Neural progenitor cell (in vitro differentiated cells): Measurements from ENCODE around the gene SMG9. TPM values are rescaled to one million over a fixed set of nuclear protein-coding genes. Genes with fewer than 3 reads are reported as not detected.
A peak's percentile ranks its signal among the peaks of the same experiment; 100 is the strongest.
"Not testable (repeated sequence)": the region's sequence is repeated elsewhere in the genome, so short reads cannot be mapped to it uniquely, and the experiment has no call there.

Source experiments
- DNase-seq: peaks from one replicate; pipeline ENCODE4 v3.0.0-alpha.2; 2016; ENCODE audit warnings: low spot score
- H2AFZ ChIP-seq: fragments of 200-600 bp; sonication (generic); replicated peaks from 2 replicates; pipeline ENCODE4 v1.6.1; 2016; ENCODE audit warnings: antibody characterized with exemption
- H3F3A ChIP-seq: fragments of 200-600 bp; sonication (generic); 2 replicates; pipeline ENCODE4 v1.6.1; 2016; ENCODE audit warnings: antibody characterized with exemption, low read depth
- H3K27ac ChIP-seq: fragments of 200-600 bp; sonication (generic); 2 replicates; pipeline ENCODE4 v1.5.1; 2016; ENCODE audit warnings: mild to moderate bottlenecking
- H3K27me3 ChIP-seq: fragments of 200-600 bp; sonication (generic); 2 replicates; pipeline ENCODE4 v1.6.1; 2016; ENCODE audit warnings: mild to moderate bottlenecking, moderate library complexity
- H3K36me3 ChIP-seq: fragments of 200-600 bp; sonication (generic); 2 replicates; pipeline ENCODE4 v1.5.1; 2016
- H3K4me1 ChIP-seq: fragments of 200-600 bp; sonication (generic); 2 replicates; pipeline ENCODE4 v1.6.1; 2016; ENCODE audit warnings: mixed run types
- H3K4me2 ChIP-seq: fragments of 200-600 bp; sonication (generic); 2 replicates; pipeline ENCODE4 v1.6.1; 2016
- H3K4me3 ChIP-seq: fragments of 200-600 bp; sonication (generic); 2 replicates; pipeline ENCODE4 v1.5.1; 2016
- H3K79me2 ChIP-seq: fragments of 200-600 bp; sonication (generic); 2 replicates; pipeline ENCODE4 v1.6.1; 2016; ENCODE audit warnings: low read depth
- H3K9ac ChIP-seq: fragments of 200-600 bp; sonication (generic); 2 replicates; pipeline ENCODE4 v1.6.1; 2016
- H3K9me3 ChIP-seq: fragments of 200-600 bp; sonication (generic); 2 replicates; pipeline ENCODE4 v1.5.1; 2016; ENCODE audit warnings: low read depth
- H4K20me1 ChIP-seq: fragments of 200-600 bp; sonication (generic); 2 replicates; pipeline ENCODE4 v1.6.1; 2016; ENCODE audit warnings: low read depth
- H3K27ac Mint-ChIP-seq: 3 replicates; pipeline ENCODE4 v1.8.0; 2021; ENCODE audit warnings: mixed read lengths
- H3K27me3 Mint-ChIP-seq: 2 replicates; pipeline ENCODE4 v1.8.0; 2022; ENCODE audit warnings: low read depth, mild to moderate bottlenecking, inconsistent platforms, moderate library complexity, mixed read lengths; ENCODE audit not compliant: insufficient read depth
- H3K36me3 Mint-ChIP-seq: 3 replicates; pipeline ENCODE4 v1.8.0; 2021; ENCODE audit warnings: mixed read lengths
- H3K4me1 Mint-ChIP-seq: 3 replicates; pipeline ENCODE4 v1.8.0; 2021; ENCODE audit warnings: mixed read lengths
- H3K4me3 Mint-ChIP-seq: 3 replicates; pipeline ENCODE4 v1.8.0; 2021; ENCODE audit warnings: mild to moderate bottlenecking, moderate library complexity, mixed read lengths
- H3K9me3 Mint-ChIP-seq: 3 replicates; pipeline ENCODE4 v1.8.0; 2020; ENCODE audit warnings: mixed read lengths
- EZH2 ChIP-seq: fragments of 200-600 bp; sonication (generic); IDR thresholded peaks from 2 replicates; pipeline ENCODE4 v1.6.1; 2017; ENCODE audit warnings: antibody characterized with exemption, mild to moderate bottlenecking, moderate library complexity
- EZH2phosphoT487 ChIP-seq: fragments of 200-600 bp; sonication (generic); IDR thresholded peaks from 2 replicates; pipeline ENCODE4 v1.6.1; 2017; ENCODE audit warnings: antibody characterized with exemption
- total RNA-seq: library from RNA; depleted of rRNA; stranded (reverse); fragments of >200 nt; gene quantifications from 2 replicates; pipeline ENCODE4 v1.2.3, GENCODE V29; 2015; ENCODE audit warnings: low replicate concordance
- TF ChIP-seq, protein P1 (sequence below): fragments of 200-600 bp; sonication (generic); IDR thresholded peaks from 2 replicates; pipeline ENCODE4 v1.5.1; 2017; ENCODE audit warnings: antibody characterized with exemption, mild to moderate bottlenecking

The SMG9 gene
- total RNA-seq, 1 donor from 2014 or later = 33.4 TPM

- Histone ChIP-seq H3K4me1 (peaks cover 9% of the 10 kb centered on the region), H3K79me2 (no peaks in the 10 kb centered on the region), H3K27me3 (no peaks in the 10 kb centered on the region), H3K9me3 (no peaks in the 10 kb centered on the region), H4K20me1 (no peaks in the 10 kb centered on the region), H3K27ac (no peak overlapping the region), H3F3A (peaks cover 19% of the 10 kb centered on the region), H3K36me3 (no peaks in the 10 kb centered on the region), H2AFZ (no peak overlapping the region), H3K4me3 (no peak overlapping the region), H3K4me2 (no peak overlapping the region), H3K9ac (no peak overlapping the region)
- no peaks in the 10 kb centered on the region for H3K9me3 Mint-ChIP-seq
- peaks cover 20% of the 10 kb centered on the region for H3K27me3 Mint-ChIP-seq
- no peak overlapping the region for H3K4me3 Mint-ChIP-seq
- H3K27ac Mint-ChIP-seq = no peak overlapping the region
- H3K36me3 Mint-ChIP-seq = no peaks in the 10 kb centered on the region
- TF ChIP-seq EZH2 = no peak
- no peak for TF ChIP-seq EZH2phosphoT487
- TF ChIP-seq, protein P1, sequence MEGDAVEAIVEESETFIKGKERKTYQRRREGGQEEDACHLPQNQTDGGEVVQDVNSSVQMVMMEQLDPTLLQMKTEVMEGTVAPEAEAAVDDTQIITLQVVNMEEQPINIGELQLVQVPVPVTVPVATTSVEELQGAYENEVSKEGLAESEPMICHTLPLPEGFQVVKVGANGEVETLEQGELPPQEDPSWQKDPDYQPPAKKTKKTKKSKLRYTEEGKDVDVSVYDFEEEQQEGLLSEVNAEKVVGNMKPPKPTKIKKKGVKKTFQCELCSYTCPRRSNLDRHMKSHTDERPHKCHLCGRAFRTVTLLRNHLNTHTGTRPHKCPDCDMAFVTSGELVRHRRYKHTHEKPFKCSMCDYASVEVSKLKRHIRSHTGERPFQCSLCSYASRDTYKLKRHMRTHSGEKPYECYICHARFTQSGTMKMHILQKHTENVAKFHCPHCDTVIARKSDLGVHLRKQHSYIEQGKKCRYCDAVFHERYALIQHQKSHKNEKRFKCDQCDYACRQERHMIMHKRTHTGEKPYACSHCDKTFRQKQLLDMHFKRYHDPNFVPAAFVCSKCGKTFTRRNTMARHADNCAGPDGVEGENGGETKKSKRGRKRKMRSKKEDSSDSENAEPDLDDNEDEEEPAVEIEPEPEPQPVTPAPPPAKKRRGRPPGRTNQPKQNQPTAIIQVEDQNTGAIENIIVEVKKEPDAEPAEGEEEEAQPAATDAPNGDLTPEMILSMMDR = no peak
- H3K4me1 Mint-ChIP-seq = peaks cover 22% of the 10 kb centered on the region
- no peak for DNase-seq
Measured at GRCh38 chr19:43684326-43684725, 70.4 kb downstream of the SMG9 start.

- Histone ChIP-seq H3K4me2 (no peak overlapping the region), H3F3A (peaks cover 19% of the 10 kb centered on the region), H3K4me3 (no peak overlapping the region), H2AFZ (no peak overlapping the region), H3K27ac (no peak overlapping the region), H3K36me3 (no peaks in the 10 kb centered on the region), H4K20me1 (no peaks in the 10 kb centered on the region), H3K9me3 (no peaks in the 10 kb centered on the region), H3K4me1 (peaks cover 9% of the 10 kb centered on the region), H3K79me2 (no peaks in the 10 kb centered on the region), H3K27me3 (no peaks in the 10 kb centered on the region), H3K9ac (no peak overlapping the region)
- Mint-ChIP-seq H3K9me3 (no peaks in the 10 kb centered on the region), H3K27me3 (peaks cover 18% of the 10 kb centered on the region), H3K27ac (no peak overlapping the region), H3K36me3 (no peaks in the 10 kb centered on the region), H3K4me3 (no peak overlapping the region), H3K4me1 (peaks cover 20% of the 10 kb centered on the region)
- DNase-seq = no peak
- TF ChIP-seq EZH2phosphoT487 (no peak), EZH2 (no peak)
- TF ChIP-seq, protein P1 = no peak
Measured at GRCh38 chr19:43683905-43684304, 70.9 kb downstream of the SMG9 start.

- Mint-ChIP-seq H3K36me3 (no peaks in the 10 kb centered on the region), H3K27ac (peak overlapping the region; percentile 33), H3K9me3 (no peaks in the 10 kb centered on the region), H3K27me3 (peaks cover 16% of the 10 kb centered on the region), H3K4me1 (peaks cover 15% of the 10 kb centered on the region), H3K4me3 (no peak overlapping the region)
- Histone ChIP-seq H2AFZ (no peak overlapping the region), H4K20me1 (no peaks in the 10 kb centered on the region), H3K4me1 (peaks cover 5% of the 10 kb centered on the region), H3K27me3 (no peaks in the 10 kb centered on the region), H3K36me3 (no peaks in the 10 kb centered on the region), H3K9me3 (no peaks in the 10 kb centered on the region), H3K27ac (no peak overlapping the region), H3K4me2 (no peak overlapping the region), H3K9ac (no peak overlapping the region), H3K79me2 (no peaks in the 10 kb centered on the region), H3F3A (peaks cover 17% of the 10 kb centered on the region), H3K4me3 (no peak overlapping the region)
- DNase-seq = no peak
- TF ChIP-seq, protein P1 = no peak
- TF ChIP-seq EZH2phosphoT487 (no peak), EZH2 (no peak)
Measured at GRCh38 chr19:43682824-43683661, 71.7 kb downstream of the SMG9 start.

DNA sequence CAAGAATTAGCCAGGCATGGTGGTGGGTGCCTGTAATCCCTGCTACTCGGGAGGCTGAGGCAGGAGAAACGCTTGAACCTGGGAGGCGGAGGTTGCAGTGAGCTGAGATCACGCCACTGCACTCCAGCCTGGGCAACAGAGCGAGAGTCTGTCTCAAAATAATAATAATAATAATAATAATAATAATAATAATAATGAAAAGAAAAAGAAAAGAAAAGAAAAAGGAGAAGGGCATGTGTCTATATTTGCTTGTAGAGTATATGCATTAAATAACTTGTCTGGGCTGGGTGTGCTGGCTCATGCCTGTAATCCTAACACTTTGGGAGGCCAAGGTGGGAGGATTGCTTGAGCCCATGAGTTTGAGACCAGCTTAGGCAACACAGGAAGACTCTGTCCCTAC, 72.5 kb downstream of the SMG9 start:
- not testable (repeated sequence) for DNase-seq, H3K9ac ChIP-seq, H3K4me1 ChIP-seq, H3K36me3 ChIP-seq, H3K9me3 Mint-ChIP-seq, H4K20me1 ChIP-seq, H3K27ac ChIP-seq, H2AFZ ChIP-seq, H3F3A ChIP-seq, H3K4me3 ChIP-seq, H3K9me3 ChIP-seq, H3K4me1 Mint-ChIP-seq, H3K36me3 Mint-ChIP-seq, H3K27ac Mint-ChIP-seq, H3K4me2 ChIP-seq, H3K4me3 Mint-ChIP-seq, H3K79me2 ChIP-seq, H3K27me3 ChIP-seq
- peaks cover 17% of the 10 kb centered on the region for H3K27me3 Mint-ChIP-seq
